Skeletal muscle tissue (tissue), 4 donors: ENCODE results near the gene CDH23. TPM values are rescaled to one million over a fixed set of nuclear protein-coding genes. Genes with fewer than 3 reads are reported as not detected.

ENCODE experiments used
- H3K27ac ChIP-seq: one replicate; pipeline ENCODE4 v1.7.0; 2013; ENCODE audit warnings: mild to moderate bottlenecking, low read depth, low read length, inconsistent platforms
- H3K27me3 ChIP-seq, 3 donors: one replicate each; pipeline ENCODE4 v1.7.0; 2013; ENCODE audit warnings: low read length in 3 of 3; ENCODE audit not compliant: control insufficient read depth in 3 of 3, insufficient read depth in 3 of 3
- H3K36me3 ChIP-seq, 3 donors: one replicate each; pipeline ENCODE4 v1.7.0; 2013; ENCODE audit warnings: low read length in 3 of 3; ENCODE audit not compliant: control insufficient read depth in 3 of 3, insufficient read depth in 3 of 3
- H3K4me1 ChIP-seq, 3 donors: one replicate each; pipeline ENCODE4 v1.7.0; 2013; ENCODE audit warnings: low read length in 3 of 3, mild to moderate bottlenecking in 3 of 3; ENCODE audit not compliant: control insufficient read depth in 3 of 3, insufficient read depth in 3 of 3
- H3K4me3 ChIP-seq, 3 donors: one replicate each; pipeline ENCODE4 v1.7.0; 2013; ENCODE audit warnings: low read length in 3 of 3
- H3K9ac ChIP-seq, 3 donors: one replicate each; pipeline ENCODE4 v1.7.0; 2013; ENCODE audit warnings: low read length in 3 of 3, mild to moderate bottlenecking in 3 of 3, moderate library complexity in 2 of 3, low read depth in 1 of 3
- H3K9me3 ChIP-seq, 3 donors: one replicate each; pipeline ENCODE4 v1.7.0; 2013; ENCODE audit warnings: low read length in 3 of 3; ENCODE audit not compliant: control insufficient read depth in 3 of 3
- total RNA-seq: library from RNA; depleted of rRNA; stranded (reverse); fragments of >200 nt; gene quantifications from one replicate; pipeline ENCODE4 v1.2.3, GENCODE V29; 2014
- donor health status: Osteomylitis.

The CDH23 gene
- total RNA-seq, 1 donor from 2014 or later = 3.7 TPM

GRCh38 chr10:71568896-71569492, 172.3 kb downstream of the CDH23 start:
- H3K27ac ChIP-seq = no peak overlapping the region
- H3K36me3 ChIP-seq = no peaks in the 10 kb centered on the region
- no peaks in the 10 kb centered on the region for H3K27me3 ChIP-seq
- no peaks in the 10 kb centered on the region for H3K4me1 ChIP-seq
- H3K9ac ChIP-seq = no peak overlapping the region
- no peak overlapping the region for H3K4me3 ChIP-seq
- no peaks in the 10 kb centered on the region for H3K9me3 ChIP-seq

- H3K27me3 ChIP-seq = no peaks in the 10 kb centered on the region
- no peaks in the 10 kb centered on the region for H3K36me3 ChIP-seq
- H3K27ac ChIP-seq = no peak overlapping the region
- H3K4me3 ChIP-seq = no peak overlapping the region
- no peak overlapping the region for H3K9ac ChIP-seq
- no peaks in the 10 kb centered on the region for H3K9me3 ChIP-seq
- H3K4me1 ChIP-seq = peaks cover 0 to under 1% (median under 1%) of the 10 kb centered on the region in 3 donors
Measured at GRCh38 chr10:71569775-71570588, 173.3 kb downstream of the CDH23 start.

GRCh38 chr10:71571460-71572175, 174.9 kb downstream of the CDH23 start:
- Histone ChIP-seq H3K27me3 (no peaks in the 10 kb centered on the region), H3K27ac (no peak overlapping the region), H3K4me3 (no peak overlapping the region), H3K9me3 (no peaks in the 10 kb centered on the region), H3K4me1 (peaks cover 11 to 16% (median 11%) of the 10 kb centered on the region in 3 donors), H3K36me3 (no peaks in the 10 kb centered on the region), H3K9ac (no peak overlapping the region)

GRCh38 chr10:71572962-71573361, 176.2 kb downstream of the CDH23 start:
- Histone ChIP-seq H3K9ac (no peak overlapping the region), H3K27ac (no peak overlapping the region), H3K9me3 (no peaks in the 10 kb centered on the region), H3K27me3 (peaks cover 0 to 2% (median 1%) of the 10 kb centered on the region in 3 donors), H3K4me3 (no peak overlapping the region), H3K36me3 (no peaks in the 10 kb centered on the region), H3K4me1 (peaks cover 11 to 16% (median 11%) of the 10 kb centered on the region in 3 donors)

GRCh38 chr10:71573562-71574518, 177.1 kb downstream of the CDH23 start:
- H3K36me3 ChIP-seq = no peaks in the 10 kb centered on the region
- H3K4me3 ChIP-seq = no peak overlapping the region
- no peaks in the 10 kb centered on the region for H3K9me3 ChIP-seq
- peaks cover 0 to 3% (median 2%) of the 10 kb centered on the region in 3 donors for H3K27me3 ChIP-seq
- H3K27ac ChIP-seq = no peak overlapping the region
- H3K4me1 ChIP-seq = peaks cover 11 to 16% (median 11%) of the 10 kb centered on the region in 3 donors
- H3K9ac ChIP-seq = no peak overlapping the region

- no peak overlapping the region for H3K9ac ChIP-seq
- H3K27me3 ChIP-seq = peaks cover 0 to 3% (median 2%) of the 10 kb centered on the region in 3 donors
- no peaks in the 10 kb centered on the region for H3K9me3 ChIP-seq
- peaks cover 11 to 16% (median 11%) of the 10 kb centered on the region in 3 donors for H3K4me1 ChIP-seq
- H3K36me3 ChIP-seq = no peaks in the 10 kb centered on the region
- H3K4me3 ChIP-seq = no peak overlapping the region
- no peak overlapping the region for H3K27ac ChIP-seq
Measured at GRCh38 chr10:71575451-71575850, 178.7 kb downstream of the CDH23 start.

GRCh38 chr10:71575934-71576801, 179.4 kb downstream of the CDH23 start:
- Histone ChIP-seq H3K27ac (no peak overlapping the region), H3K9ac (peak overlapping the region in 1 of 3 donors; percentile 54), H3K27me3 (peaks cover 0 to 3% (median 2%) of the 10 kb centered on the region in 3 donors), H3K9me3 (no peaks in the 10 kb centered on the region), H3K4me3 (no peak overlapping the region), H3K36me3 (no peaks in the 10 kb centered on the region), H3K4me1 (peaks cover 11 to 16% (median 11%) of the 10 kb centered on the region in 3 donors)

- Histone ChIP-seq H3K9me3 (no peaks in the 10 kb centered on the region), H3K27ac (no peak overlapping the region), H3K9ac (no peak overlapping the region), H3K4me1 (peaks cover 11 to 16% (median 11%) of the 10 kb centered on the region in 3 donors), H3K4me3 (no peak overlapping the region), H3K27me3 (peaks cover 0 to 3% (median 2%) of the 10 kb centered on the region in 3 donors), H3K36me3 (no peaks in the 10 kb centered on the region)
Measured at GRCh38 chr10:71576842-71577241, 180.1 kb downstream of the CDH23 start.
